ENCODE measurements around the gene DRD4.
"Not testable (repeated sequence)": the region's sequence is repeated elsewhere in the genome, so short reads cannot be mapped to it uniquely, and the experiment has no call there.

The DRD4 gene

DNA sequence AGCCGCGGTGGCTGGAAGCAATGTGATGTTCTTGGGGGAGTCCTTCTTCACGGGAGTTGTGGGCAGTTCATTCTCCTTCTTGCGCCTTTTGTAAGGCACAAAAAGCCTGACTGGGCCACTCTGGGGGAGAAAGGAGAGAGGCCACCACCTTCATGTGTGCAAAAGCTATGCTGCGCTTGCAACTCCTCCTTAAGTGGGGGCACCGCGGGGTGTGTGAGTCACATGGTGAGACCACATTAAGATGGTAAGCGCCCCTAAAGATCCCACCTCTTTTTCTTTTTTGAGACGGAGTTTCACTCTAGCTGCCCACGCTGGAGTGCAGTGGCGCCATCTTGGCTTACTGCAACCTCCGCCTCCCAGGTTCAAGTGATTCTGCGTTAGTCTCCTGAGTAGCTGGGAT, 43.9 kb downstream of the DRD4 start:
- DNase-seq, result no peak

DNA sequence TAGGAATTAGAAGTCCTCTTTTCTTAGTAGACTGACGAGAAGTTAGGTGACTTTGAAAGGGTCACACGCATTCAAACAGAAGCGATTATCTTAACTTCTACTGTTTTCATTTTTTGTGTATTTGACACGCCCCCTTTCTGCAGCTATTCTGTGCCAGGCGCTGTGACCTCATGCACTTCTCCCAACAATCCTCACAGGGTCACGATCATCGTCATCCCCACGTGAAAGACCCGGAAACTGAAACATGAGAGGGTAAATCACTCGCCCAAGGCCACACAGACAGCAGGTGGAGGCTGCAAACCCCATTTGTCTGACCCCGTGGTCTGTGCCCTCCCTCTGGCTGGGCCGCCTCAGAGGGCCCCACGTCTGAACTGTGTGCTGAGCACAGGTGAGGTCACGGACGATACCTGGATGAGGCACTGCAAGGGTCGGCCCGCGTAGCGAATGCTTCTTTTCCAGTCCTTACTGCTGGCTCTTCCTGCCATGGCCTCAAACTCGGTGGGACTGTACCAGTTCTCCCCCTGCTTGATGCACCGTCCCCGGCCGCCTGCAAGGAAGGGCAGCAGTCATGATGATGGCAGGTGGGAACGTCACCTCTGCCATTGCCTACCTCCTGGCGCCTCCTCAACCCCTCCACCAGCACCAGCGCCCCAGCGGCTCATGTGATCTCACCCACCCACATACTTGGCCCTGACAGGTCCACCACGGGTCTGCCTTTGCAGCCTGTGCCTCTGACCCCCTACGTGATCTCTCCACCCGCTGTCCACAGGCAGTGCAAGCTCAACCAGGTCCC, 49.6 kb downstream of the DRD4 start:
- no peak for DNase-seq

GRCh38 chr11:687751-688150, 50.7 kb downstream of the DRD4 start:
- no peak for DNase-seq

GRCh38 chr11:688681-689080, 51.6 kb downstream of the DRD4 start:
- no peak for DNase-seq

DNA sequence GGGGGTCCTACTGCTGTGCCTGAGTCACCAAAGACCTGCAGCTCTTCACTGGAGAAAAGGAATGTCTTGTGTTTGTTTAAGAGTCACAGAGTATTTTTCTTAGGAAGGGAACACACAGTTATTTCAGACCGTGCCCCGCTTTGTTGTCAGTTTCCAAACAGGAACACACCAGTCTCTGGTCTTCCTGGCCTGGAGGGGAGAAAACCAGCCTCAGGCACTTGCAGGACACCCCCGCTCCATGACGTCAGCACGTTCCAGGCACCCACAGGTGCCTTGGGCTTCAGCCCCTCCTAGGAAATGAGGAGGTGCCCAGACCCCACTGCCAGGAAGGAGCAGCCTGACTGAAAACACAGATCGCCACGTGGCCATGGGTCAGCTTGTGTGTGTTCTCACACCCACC, 52.6 kb downstream of the DRD4 start:
- DNase-seq, result no peak

DNA sequence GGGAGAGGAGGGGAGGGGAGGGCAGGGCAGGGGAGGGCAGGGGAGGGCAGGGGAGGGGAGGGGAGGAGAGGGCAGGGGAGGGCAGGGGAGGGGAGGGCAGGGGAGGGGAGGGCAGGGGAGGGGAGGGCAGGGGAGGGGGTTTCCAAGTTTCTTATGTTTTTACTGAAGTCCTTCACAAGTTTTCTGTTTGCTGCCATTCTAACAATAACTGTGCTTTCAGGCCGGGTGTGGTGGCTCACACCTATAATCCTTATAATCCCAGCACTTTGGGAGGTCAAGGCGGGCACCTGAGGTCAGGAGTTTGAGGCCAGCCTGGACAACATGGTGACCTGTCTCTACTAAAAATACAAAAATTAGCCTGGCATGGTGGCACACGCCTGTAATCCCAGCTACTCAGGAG, 53.2 kb downstream of the DRD4 start:
- not testable (repeated sequence) for DNase-seq

Measured in DMS53 (cell line).